HG03460 (cell line): Measurements from ENCODE around the gene MED13L.
"Not testable (repeated sequence)": the region's sequence is repeated elsewhere in the genome, so short reads cannot be mapped to it uniquely, and the experiment has no call there.

Source experiments
- ATAC-seq: cut with Tn5 transposase; IDR thresholded peaks from one replicate; pipeline ENCODE4 v1.9.1; 2021; ENCODE audit not compliant: unreplicated experiment

Gene MED13L

GRCh38 chr12:115988625-115989563, 288.6 kb downstream of the MED13L start:
- ATAC-seq, result no peak

GRCh38 chr12:115988212-115988611, 289.3 kb downstream of the MED13L start:
- ATAC-seq, result no peak

GRCh38 chr12:115984616-115985015, 292.9 kb downstream of the MED13L start:
- ATAC-seq, result no peak

GRCh38 chr12:115983226-115983798, 294.2 kb downstream of the MED13L start:
- no peak for ATAC-seq

GRCh38 chr12:115980339-115980738, 297.2 kb downstream of the MED13L start:
- ATAC-seq, result no peak

GRCh38 chr12:115979851-115980250, 297.6 kb downstream of the MED13L start:
- ATAC-seq, result no peak

GRCh38 chr12:115979351-115979750, 298.1 kb downstream of the MED13L start:
- ATAC-seq, result no peak

GRCh38 chr12:115976829-115977228, 300.7 kb downstream of the MED13L start:
- ATAC-seq, result not testable (repeated sequence)

GRCh38 chr12:115975411-115975810, 302.1 kb downstream of the MED13L start:
- no peak for ATAC-seq

GRCh38 chr12:115973968-115974724, 303.3 kb downstream of the MED13L start:
- no peak for ATAC-seq

- no peak for ATAC-seq
Observed at GRCh38 chr12:115973066-115973465, 304.4 kb downstream of the MED13L start.

GRCh38 chr12:115972241-115972640, 305.3 kb downstream of the MED13L start:
- no peak for ATAC-seq

- no peak for ATAC-seq
Observed at GRCh38 chr12:115968211-115968610, 309.3 kb downstream of the MED13L start.

- ATAC-seq, result no peak
Observed at GRCh38 chr12:115966376-115966775, 311.1 kb downstream of the MED13L start.

- no peak for ATAC-seq
Observed at GRCh38 chr12:115964626-115965025, 312.9 kb downstream of the MED13L start.

GRCh38 chr12:115964214-115964613, 313.3 kb downstream of the MED13L start:
- no peak for ATAC-seq

- no peak for ATAC-seq
Observed at GRCh38 chr12:115962216-115962615, 315.3 kb downstream of the MED13L start.

GRCh38 chr12:115960868-115961802, 316.4 kb downstream of the MED13L start:
- no peak for ATAC-seq

GRCh38 chr12:115957686-115958290, 319.7 kb downstream of the MED13L start:
- ATAC-seq, result no peak

- no peak for ATAC-seq
Observed at GRCh38 chr12:115956659-115957058, 320.8 kb downstream of the MED13L start.
